Epithelial cell of esophagus (primary cell): ENCODE results near the gene AGBL5.

Source experiments
- DNase-seq: peaks from one replicate; pipeline ENCODE4 v3.0.0; 2010; ENCODE audit warnings: low read depth
- H3K4me3 ChIP-seq: 2 replicates; pipeline ENCODE4 v1.5.1; 2011; ENCODE audit warnings: mild to moderate bottlenecking, low read length, control low read depth
- TF ChIP-seq, protein P1 (sequence below): IDR thresholded peaks from 2 replicates; pipeline ENCODE4 v1.5.1; 2011; ENCODE audit warnings: low read depth, mild to moderate bottlenecking, low read length, control low read depth, inconsistent platforms; ENCODE audit not compliant: insufficient read depth; ENCODE audit errors: missing control alignments

Gene AGBL5

GRCh38 chr2:27050996-27051901, at the start of gene AGBL5:
Gene AGBL5, plus strand, starts transcription at chr2:27051668. Its CDS starts 1,291 bp downstream, at chr2:27052959.
- peak; percentile 95 for DNase-seq
- TF ChIP-seq, protein P1, sequence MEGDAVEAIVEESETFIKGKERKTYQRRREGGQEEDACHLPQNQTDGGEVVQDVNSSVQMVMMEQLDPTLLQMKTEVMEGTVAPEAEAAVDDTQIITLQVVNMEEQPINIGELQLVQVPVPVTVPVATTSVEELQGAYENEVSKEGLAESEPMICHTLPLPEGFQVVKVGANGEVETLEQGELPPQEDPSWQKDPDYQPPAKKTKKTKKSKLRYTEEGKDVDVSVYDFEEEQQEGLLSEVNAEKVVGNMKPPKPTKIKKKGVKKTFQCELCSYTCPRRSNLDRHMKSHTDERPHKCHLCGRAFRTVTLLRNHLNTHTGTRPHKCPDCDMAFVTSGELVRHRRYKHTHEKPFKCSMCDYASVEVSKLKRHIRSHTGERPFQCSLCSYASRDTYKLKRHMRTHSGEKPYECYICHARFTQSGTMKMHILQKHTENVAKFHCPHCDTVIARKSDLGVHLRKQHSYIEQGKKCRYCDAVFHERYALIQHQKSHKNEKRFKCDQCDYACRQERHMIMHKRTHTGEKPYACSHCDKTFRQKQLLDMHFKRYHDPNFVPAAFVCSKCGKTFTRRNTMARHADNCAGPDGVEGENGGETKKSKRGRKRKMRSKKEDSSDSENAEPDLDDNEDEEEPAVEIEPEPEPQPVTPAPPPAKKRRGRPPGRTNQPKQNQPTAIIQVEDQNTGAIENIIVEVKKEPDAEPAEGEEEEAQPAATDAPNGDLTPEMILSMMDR: no peak
- H3K4me3 ChIP-seq: peak within 1 kb of the TSS; percentile 86

DNA sequence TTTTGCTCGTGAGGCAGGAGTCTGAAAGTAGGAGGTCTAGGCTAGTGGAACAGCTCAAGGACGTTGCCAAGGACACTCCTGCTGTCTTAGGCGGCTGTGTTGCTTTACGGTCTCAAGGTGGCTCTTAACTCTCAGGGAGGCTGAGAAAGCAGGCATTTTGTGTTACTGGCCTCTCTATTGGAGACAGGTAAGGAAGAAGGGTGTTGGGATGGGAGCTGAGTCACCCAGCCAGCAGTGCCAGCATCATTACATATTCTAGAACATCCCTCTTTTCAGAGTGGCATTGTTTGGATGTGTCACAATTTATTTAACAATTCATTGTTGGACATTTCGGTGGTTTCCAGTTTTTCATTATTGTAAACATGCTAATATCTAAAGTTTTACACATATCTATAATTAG, 49.5 kb upstream of the AGBL5 start:
- peak; percentile 58 for DNase-seq
- TF ChIP-seq, protein P1: no peak
- H3K4me3 ChIP-seq: no peak overlapping the region

GRCh38 chr2:27003007-27003406, 48.5 kb upstream of the AGBL5 start:
- TF ChIP-seq, protein P1: no peak
- no peak for DNase-seq
- no peak overlapping the region for H3K4me3 ChIP-seq

DNA sequence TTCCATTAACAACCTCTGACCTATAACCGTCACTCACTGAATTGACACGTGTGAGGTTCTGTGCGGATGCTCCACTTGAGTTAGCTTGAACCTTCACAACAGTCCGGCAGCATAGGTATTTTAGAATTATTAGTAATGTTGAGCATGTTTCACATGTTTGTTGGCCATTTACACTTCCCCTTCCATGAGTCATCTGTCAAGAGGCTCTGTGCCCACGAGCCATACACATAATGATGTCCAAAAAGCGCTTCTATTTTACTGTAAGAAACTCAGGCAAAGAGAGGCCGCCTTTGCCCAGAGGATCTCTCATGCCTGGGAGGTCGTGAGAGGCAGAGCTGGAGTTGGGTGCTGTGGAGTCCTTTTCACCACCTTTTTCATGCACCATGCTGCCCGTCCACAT, 47.6 kb upstream of the AGBL5 start:
- peak; percentile 47 for DNase-seq
- no peak overlapping the region for H3K4me3 ChIP-seq
- TF ChIP-seq, protein P1: no peak

GRCh38 chr2:27006602-27007415, 44.7 kb upstream of the AGBL5 start:
- TF ChIP-seq, protein P1: no peak

DNA sequence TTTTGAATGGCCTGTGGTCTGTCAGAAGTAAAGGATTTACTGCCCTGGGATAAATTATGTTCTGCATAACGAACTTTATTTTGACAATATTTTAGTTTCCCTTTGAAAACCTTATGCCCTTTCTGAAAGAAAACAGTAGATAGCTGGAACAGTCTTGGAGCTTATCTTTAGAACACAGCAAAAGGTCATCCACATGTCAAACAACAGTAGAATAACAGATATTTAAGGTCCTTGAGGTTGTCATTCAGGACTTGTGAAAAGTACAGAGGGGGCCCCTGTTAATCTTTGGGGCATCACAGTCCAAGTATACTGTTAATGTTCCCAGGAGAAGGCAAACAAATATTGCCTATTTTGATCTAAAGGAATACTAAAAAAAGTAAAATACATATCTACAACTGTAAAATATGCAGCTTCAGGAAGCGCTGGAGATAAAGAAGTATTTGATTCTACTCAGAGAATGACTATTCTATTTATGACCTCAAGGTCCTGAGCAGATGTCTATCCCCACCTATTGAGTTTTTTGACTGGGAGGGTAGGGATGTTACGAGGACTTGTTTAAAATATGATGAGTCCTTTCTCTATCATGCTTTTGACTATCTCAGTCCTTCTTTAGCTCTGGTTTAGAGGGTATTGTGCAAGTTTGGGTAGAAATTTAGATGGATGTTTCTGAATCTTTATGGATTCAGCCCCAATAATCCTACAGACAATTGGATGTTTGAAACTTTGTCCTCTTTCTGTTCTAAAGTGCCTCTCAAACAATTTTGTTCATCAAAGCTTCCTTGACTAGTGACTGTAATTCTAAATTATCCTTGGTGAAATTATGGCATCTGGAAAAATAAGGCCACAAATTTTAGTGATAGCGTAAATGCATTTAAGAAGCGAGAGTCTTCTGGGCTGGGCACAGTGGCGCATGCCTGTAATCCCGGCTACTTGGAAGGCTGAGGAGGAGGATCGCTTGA, 43.8 kb upstream of the AGBL5 start:
- TF ChIP-seq, protein P1: no peak
- no peak overlapping the region for H3K4me3 ChIP-seq
- no peak for DNase-seq

More at GRCh38 chr2:27006602-27007415, 44.7 kb upstream of the AGBL5 start:
- DNase-seq: no peak
- H3K4me3 ChIP-seq: no peak overlapping the region
